K562 (cell line): ENCODE data around the gene MYO3B. TPM values are rescaled to one million over a fixed set of nuclear protein-coding genes. Genes with fewer than 3 reads are reported as not detected.

ENCODE experiments used
- ATAC-seq: fragments of 200-7000 bp; cut with Tn5 transposase; 3 replicates; pipeline ENCODE4 v1.9.1; 2020; ENCODE audit warnings: moderate library complexity
- BruUV-seq: library from RNA; stranded (reverse); fragments of 400-500 nt; replicated peaks from 2 replicates; lab custom pipeline; 2021; lab: Mats Ljungman, UMichigan
- CTCF ChIA-PET: fragments of 300-600 bp; formaldehyde crosslinking; extraction: SDS; loops from one replicate; lab custom pipeline; 2021; ENCODE audit warnings: low intra/inter-chr PET ratio; lab: Yijun Ruan, JAX
- POLR2A ChIA-PET: fragments of 300-600, 350-650 bp; sonication (Branson Sonifier 250); formaldehyde crosslinking; extraction: SDS; loops from one replicate; lab custom pipeline; 2021; ENCODE audit warnings: antibody characterized with exemption, inconsistent platforms; lab: Yijun Ruan, JAX
- DNase-seq, 4 experiments: peaks; one replicate each; pipeline versions ENCODE4 v3.0.0 to v3.0.0-alpha.2; 2011 to 2018; ENCODE audit warnings: low spot score in 3 of 4, mixed read lengths in 3 of 4; ENCODE audit errors: extremely low read depth in 1 of 4
- FAIRE-seq: peaks from 2 replicates; lab custom pipeline; 2011; peaks lifted over from hg19 to GRCh38; lab: Jason Lieb, UNC
- H2AFZ ChIP-seq: 2 replicates; pipeline ENCODE4 v1.6.0; 2011; ENCODE audit warnings: low read depth, low read length, control low read depth, inconsistent platforms
- H3K27ac ChIP-seq: fragments of 200-600 bp; 3 replicates; pipeline ENCODE4 v1.8.0; 2011; ENCODE audit warnings: low read depth, mild to moderate bottlenecking, control low read depth, inconsistent platforms, low read length, moderate library complexity, mixed read lengths; ENCODE audit errors: extremely low read depth
- H3K27me3 ChIP-seq, 2 experiments: fragments of 300-600 bp in 1 of 2; 2 replicates in 1 of 2; 3 replicates in 1 of 2; pipeline versions ENCODE4 v1.6.0 to v1.8.0; 2011; ENCODE audit warnings: inconsistent platforms in 2 of 2, low read length in 2 of 2, mild to moderate bottlenecking in 1 of 2, mixed read lengths in 1 of 2, moderate library complexity in 1 of 2; ENCODE audit not compliant: control insufficient read depth in 2 of 2, insufficient read depth in 2 of 2
- H3K36me3 ChIP-seq: fragments of 300-600 bp; 3 replicates; pipeline ENCODE4 v1.8.0; 2011; ENCODE audit warnings: mild to moderate bottlenecking, low read length, inconsistent platforms; ENCODE audit not compliant: control insufficient read depth, insufficient read depth
- H3K4me1 ChIP-seq, 2 experiments: fragments of 200-600 bp in 1 of 2; replicated peaks in 1 of 2; 2 replicates in 1 of 2; 3 replicates in 1 of 2; pipeline versions ENCODE4 v1.5.1 to v1.8.0; 2011; ENCODE audit warnings: inconsistent platforms in 2 of 2, low read length in 2 of 2, mild to moderate bottlenecking in 1 of 2, mixed read lengths in 1 of 2, moderate library complexity in 1 of 2; ENCODE audit not compliant: control insufficient read depth in 2 of 2, insufficient read depth in 2 of 2
- H3K4me2 ChIP-seq: 2 replicates; pipeline ENCODE4 v1.6.1; 2011; ENCODE audit warnings: low read length, control low read depth, inconsistent platforms, mixed read lengths; ENCODE audit not compliant: insufficient read depth
- H3K4me3 ChIP-seq: fragments of 200-600 bp; sonication (generic), shearing (Covaris generic); 2 replicates; pipeline ENCODE4 v1.5.1; 2016; ENCODE audit warnings: control low read depth, inconsistent platforms
- H3K79me2 ChIP-seq: fragments of 200-600 bp; 3 replicates; pipeline ENCODE4 v1.8.0; 2011; ENCODE audit warnings: low read length, inconsistent platforms; ENCODE audit not compliant: control insufficient read depth, insufficient read depth
- H3K9ac ChIP-seq, 2 experiments: 2 replicates each; pipeline versions ENCODE4 v1.6.0 to v1.6.1; 2011; ENCODE audit warnings: low read depth in 2 of 2, low read length in 2 of 2, control low read depth in 1 of 2, inconsistent platforms in 1 of 2, mild to moderate bottlenecking in 1 of 2, mixed read lengths in 1 of 2; ENCODE audit not compliant: insufficient read depth in 1 of 2
- H3K9me1 ChIP-seq: one replicate; pipeline ENCODE4 v1.6.0; 2011; ENCODE audit warnings: inconsistent platforms, mild to moderate bottlenecking, low read length, moderate library complexity; ENCODE audit not compliant: control insufficient read depth, insufficient read depth
- H3K9me3 ChIP-seq: replicated peaks from 2 replicates; pipeline ENCODE4 v1.5.1; 2011; ENCODE audit warnings: low read depth, low read length, inconsistent platforms; ENCODE audit not compliant: control insufficient read depth, insufficient read depth
- H4K20me1 ChIP-seq: replicated peaks from 2 replicates; pipeline ENCODE4 v1.6.1; 2011; ENCODE audit warnings: low read length, inconsistent platforms, mixed read lengths; ENCODE audit not compliant: control insufficient read depth, insufficient read depth
- C11orf30 ChIP-seq: fragments of 450-650 bp; IDR thresholded peaks from 2 replicates; pipeline ENCODE4 v1.6.1; 2016; ENCODE audit warnings: low read depth, mild to moderate bottlenecking
- FIP1L1 ChIP-seq: fragments of 200-400 bp; formaldehyde crosslinking; IDR thresholded peaks from 2 replicates; pipeline ENCODE4 v1.6.1; 2018; ENCODE audit warnings: mild to moderate bottlenecking, low read depth, low read length; ENCODE audit not compliant: poor library complexity, severe bottlenecking
- HOMEZ ChIP-seq: fragments of 250-450 bp; sonication (Bioruptor Pico); IDR thresholded peaks from 2 replicates; pipeline ENCODE4 v1.4.0; 2020; ENCODE audit warnings: mild to moderate bottlenecking, moderate library complexity
- MXD1 ChIP-seq: fragments of 250-450 bp; sonication (Bioruptor Pico); IDR thresholded peaks from 2 replicates; pipeline ENCODE4 v1.8.0; 2021; ENCODE audit warnings: borderline replicate concordance, mild to moderate bottlenecking, moderate library complexity; ENCODE audit not compliant: poor library complexity, severe bottlenecking
- PATZ1 ChIP-seq: fragments of 250-450 bp; sonication (Bioruptor Pico); IDR thresholded peaks from 2 replicates; pipeline ENCODE4 v1.5.0; 2020; ENCODE audit warnings: mild to moderate bottlenecking, borderline replicate concordance
- RAD21 ChIP-seq, 2 experiments: fragments of 250-450 bp in 1 of 2; fragments of 450-650 bp in 1 of 2; sonication (Bioruptor Pico) in 1 of 2; formaldehyde crosslinking in 1 of 2; IDR thresholded peaks in 1 of 2; conservative IDR thresholded peaks in 1 of 2; 2 replicates each; pipeline versions ENCODE4 v1.4.0 to v1.8.0; 2020 to 2022; ENCODE audit warnings: mild to moderate bottlenecking in 2 of 2, moderate library complexity in 1 of 2
- SMAD3 ChIP-seq: fragments of 450-650 bp; formaldehyde crosslinking; conservative IDR thresholded peaks from 2 replicates; pipeline ENCODE4 v1.4.0; 2020; ENCODE audit warnings: mild to moderate bottlenecking
- SNIP1 ChIP-seq: fragments of 450-650 bp; IDR thresholded peaks from 2 replicates; pipeline ENCODE4 v1.7.1; 2017; ENCODE audit warnings: low read depth, mild to moderate bottlenecking
- ZMIZ1 ChIP-seq, 2 experiments: fragments of 150-350 bp in 1 of 2; IDR thresholded peaks; 2 replicates each; pipeline ENCODE4 v1.6.1; 2012 to 2016; ENCODE audit warnings: low read depth in 2 of 2, low read length in 2 of 2, mild to moderate bottlenecking in 1 of 2, moderate library complexity in 1 of 2
- ZNF23 ChIP-seq: fragments of 250-450 bp; sonication (Bioruptor Pico); IDR thresholded peaks from 2 replicates; pipeline ENCODE4 v1.4.0; 2020; ENCODE audit warnings: mild to moderate bottlenecking
- ZNF655 ChIP-seq: fragments of 250-450 bp; sonication (Bioruptor Pico); IDR thresholded peaks from 2 replicates; pipeline ENCODE4 v1.5.0; 2021
- ZNF780A ChIP-seq: fragments of 250-450 bp; sonication (Bioruptor Pico); IDR thresholded peaks from 2 replicates; pipeline ENCODE4 v1.5.0; 2021; ENCODE audit warnings: mild to moderate bottlenecking
- WGBS: fragments of 100-300 bp; shearing (Covaris generic); methylation state at CpG from one replicate; pipeline ENCODE4 v1.1.6; 2016; ENCODE audit warnings: low coverage, mixed read lengths; ENCODE audit not compliant: insufficient coverage; ENCODE audit errors: missing lambda C conversion rate; 5-methylcytosine and 5-hydroxymethylcytosine counted together
- in situ Hi-C: fragments of 300-500 bp; cut with MboI; formaldehyde crosslinking; loops from 4 replicates; pipeline ENCODE4 v1.15.0; 2018; ENCODE audit warnings: inconsistent platforms, mixed read lengths
- intact Hi-C: fragments of 100-400 bp; cut with micrococcal nuclease; formaldehyde crosslinking; loops from 2 replicates; pipeline ENCODE4 v1.14.2; 2022
- polyA plus RNA-seq, 8 experiments: library from polyadenylated mRNA; depleted of rRNA in 4 of 8; stranded (reverse) in 5 of 8; unstranded in 3 of 8; fragments of >200 nt; fragmentation: Nextera tagmentation in 2 of 8; fragmentation: Illumina TruSeq in 1 of 8; extraction: Ambion mirVana in 2 of 8; extraction: Trizol in 1 of 8; gene quantifications; 2 replicates each; pipeline versions ENCODE4 v1.2.1 to v1.2.3, GENCODE V29; 2011 to 2014; ENCODE audit warnings: inconsistent platforms in 1 of 8, missing spikeins in 1 of 8
- total RNA-seq, 7 experiments: library from RNA; depleted of rRNA in 6 of 7; stranded (reverse); fragments of >200 nt in 6 of 7; fragmentation: Illumina TruSeq in 2 of 7; extraction: Trizol in 2 of 7; gene quantifications; 2 replicates each; pipeline versions ENCODE4 v1.2.1 to v1.2.3, GENCODE V29; 2011 to 2021; ENCODE audit warnings: low replicate concordance in 1 of 7

Gene MYO3B
- total and polyA plus RNA-seq, 9 of the 15 experiments (the other 6 are each of a cell fraction or from before 2014, with no cell fraction given), result 2.7 to 6.5 (median 3.6) TPM

- no peaks in the 10 kb centered on the region for H3K79me2 ChIP-seq
- no peaks in the 10 kb centered on the region for H3K9me3 ChIP-seq
- no peak overlapping the region for H3K27ac ChIP-seq
- intact Hi-C loops (no loop called here), in situ Hi-C loops (no loop called here)
- peaks cover 3 to 14% of the 10 kb centered on the region in 2 experiments; a peak in 4 of 5 replicates for H3K27me3 ChIP-seq
- WGBS, result 16% methylated on average over 3 of the region's 3 CpGs
- POLR2A ChIA-PET, result no interaction called here
- H3K36me3 ChIP-seq, result no peaks in the 10 kb centered on the region
- no peaks in the 10 kb centered on the region for H3K4me1 ChIP-seq
- DNase-seq, result no peak
- no peak overlapping the region for H2AFZ ChIP-seq
- BruUV-seq, result no TSS peak
- CTCF ChIA-PET, result no interaction called here
- H4K20me1 ChIP-seq, result no peaks in the 10 kb centered on the region
- no peak for FAIRE-seq
- no peak overlapping the region for H3K9ac ChIP-seq
- ATAC-seq, result no peak
- H3K4me3 ChIP-seq, result no peak overlapping the region
- no peak overlapping the region for H3K4me2 ChIP-seq
- no peaks in the 10 kb centered on the region for H3K9me1 ChIP-seq
- TF ChIP-seq ZNF655, result no peak
- TF ChIP-seq FIP1L1, result no peak
- TF ChIP-seq ZNF780A (CRISPR knock-in tag), result no peak
- no peak for TF ChIP-seq ZNF23 (CRISPR knock-in tag)
- no peak for TF ChIP-seq ZMIZ1 (IDR thresholded peaks at IDR 0.05; ENCODE audit: low read depth in 2 of 2, low read length in 2 of 2)
- no peak for TF ChIP-seq MXD1 (CRISPR knock-in tag)
- TF ChIP-seq SNIP1, result no peak
- no peak for TF ChIP-seq C11orf30
- no peak for TF ChIP-seq RAD21 (CRISPR knock-in tag; conservative IDR thresholded peaks at IDR 0.05 in 1 of 2, IDR thresholded peaks at IDR 0.05 in 1 of 2)
- no peak for TF ChIP-seq PATZ1
- no peak for TF ChIP-seq SMAD3 (CRISPR knock-in tag)
- no peak for TF ChIP-seq HOMEZ
These were observed 429.2 kb downstream of the MYO3B start for GRCh38 chr2:170607171-170607570.
